Body of pancreas (tissue), 4 donors: ENCODE measurements around the gene SLC22A15. TPM values are rescaled to one million over a fixed set of nuclear protein-coding genes. Genes with fewer than 3 reads are reported as not detected.
A peak's percentile ranks its signal among the peaks of the same experiment; 100 is the strongest.

ENCODE experiments used
- ATAC-seq: fragments of 150-250 bp; one replicate; pipeline ENCODE4 v1.9.1; 2016
- DNase-seq, 4 donors: peaks; one replicate each; pipeline ENCODE4 v3.0.0-alpha.2; 2019
- H3K27ac ChIP-seq, 4 donors: fragments of 200-600 bp; sonication (generic); 1 replicate in 3 of 4; 2 replicates in 1 of 4; pipeline versions ENCODE4 v1.5.1 to v1.6.1; 2016 to 2019; ENCODE audit warnings: mild to moderate bottlenecking in 1 of 4, mixed read lengths in 1 of 4, moderate library complexity in 1 of 4
- H3K27me3 ChIP-seq, 2 donors: fragments of 200-600 bp; sonication (generic); one replicate each; pipeline ENCODE4 v1.6.0; 2016; ENCODE audit warnings: mild to moderate bottlenecking in 1 of 2
- H3K36me3 ChIP-seq, 2 donors: fragments of 200-600 bp; sonication (generic); replicated peaks in 1 of 2; 2 replicates each; pipeline ENCODE4 v1.5.1; 2016; ENCODE audit warnings: low read depth in 2 of 2; ENCODE audit not compliant: insufficient read depth in 1 of 2
- H3K4me1 ChIP-seq: fragments of 200-600 bp; sonication (generic); one replicate; pipeline ENCODE4 v1.6.0; 2016
- H3K4me3 ChIP-seq, 2 donors: fragments of 200-600 bp; sonication (generic); 1 replicate in 1 of 2; 2 replicates in 1 of 2; pipeline ENCODE4 v1.5.1; 2016 to 2019
- H3K9me3 ChIP-seq, 3 donors: fragments of 200-600 bp; sonication (generic); 1 replicate in 2 of 3; 2 replicates in 1 of 3; pipeline ENCODE4 v1.5.1; 2016
- POLR2A ChIP-seq, 3 donors: fragments of 450-650 bp; IDR thresholded peaks; one replicate each; pipeline ENCODE4 v1.6.1; 2016; ENCODE audit warnings: antibody characterized with exemption in 3 of 3, mild to moderate bottlenecking in 2 of 3
- WGBS, 2 donors: methylation state at CpG; one replicate each; pipeline ENCODE4 v1.1.5; 2017; 5-methylcytosine and 5-hydroxymethylcytosine counted together
- intact Hi-C: fragments of 100-400 bp; cut with DNase I; formaldehyde crosslinking; loops from one replicate; pipeline ENCODE4 v1.15.1; 2023
- total RNA-seq, 2 donors: library from RNA; depleted of rRNA; stranded (reverse); fragments of >200 nt; gene quantifications; one replicate each; pipeline ENCODE4 v1.1.0, GENCODE V29; 2016
- TF ChIP-seq, protein P1 (sequence below), 7 experiments: fragments of 450-650 bp in 4 of 7; fragments of 200-600 bp in 3 of 7; sonication (generic) in 3 of 7; IDR thresholded peaks; one replicate each; pipeline ENCODE4 v1.5.1; 2016 to 2019; ENCODE audit warnings: antibody characterized with exemption in 7 of 7

SLC22A15 gene
- total RNA-seq, 2 donors from 2014 or later, result 7.9 to 8.8 TPM

- Histone ChIP-seq H3K9me3 (peaks cover 0 to 11% (median 0%) of the 10 kb centered on the region in 3 donors), H3K4me3 (no peak overlapping the region), H3K36me3 (no peaks in the 10 kb centered on the region), H3K4me1 (peaks cover 18% of the 10 kb centered on the region), H3K27me3 (no peaks in the 10 kb centered on the region), H3K27ac (peak overlapping the region in 3 of 4 donors; percentile 62 to 73 (median 69))
- ATAC-seq (peak; percentile 58), DNase-seq (peak; percentile 60 to 84 (median 66))
- TF ChIP-seq POLR2A (IDR thresholded peaks at IDR 0.05), result no peak
- TF ChIP-seq, protein P1, sequence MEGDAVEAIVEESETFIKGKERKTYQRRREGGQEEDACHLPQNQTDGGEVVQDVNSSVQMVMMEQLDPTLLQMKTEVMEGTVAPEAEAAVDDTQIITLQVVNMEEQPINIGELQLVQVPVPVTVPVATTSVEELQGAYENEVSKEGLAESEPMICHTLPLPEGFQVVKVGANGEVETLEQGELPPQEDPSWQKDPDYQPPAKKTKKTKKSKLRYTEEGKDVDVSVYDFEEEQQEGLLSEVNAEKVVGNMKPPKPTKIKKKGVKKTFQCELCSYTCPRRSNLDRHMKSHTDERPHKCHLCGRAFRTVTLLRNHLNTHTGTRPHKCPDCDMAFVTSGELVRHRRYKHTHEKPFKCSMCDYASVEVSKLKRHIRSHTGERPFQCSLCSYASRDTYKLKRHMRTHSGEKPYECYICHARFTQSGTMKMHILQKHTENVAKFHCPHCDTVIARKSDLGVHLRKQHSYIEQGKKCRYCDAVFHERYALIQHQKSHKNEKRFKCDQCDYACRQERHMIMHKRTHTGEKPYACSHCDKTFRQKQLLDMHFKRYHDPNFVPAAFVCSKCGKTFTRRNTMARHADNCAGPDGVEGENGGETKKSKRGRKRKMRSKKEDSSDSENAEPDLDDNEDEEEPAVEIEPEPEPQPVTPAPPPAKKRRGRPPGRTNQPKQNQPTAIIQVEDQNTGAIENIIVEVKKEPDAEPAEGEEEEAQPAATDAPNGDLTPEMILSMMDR (IDR thresholded peaks at IDR 0.05), result no peak
- intact Hi-C loops, result no loop called here
- WGBS, 2 donors, result 91 to 98% methylated on average over 3 of the region's 3 CpGs
Measured at GRCh38 chr1:116001739-116002487, 25.6 kb downstream of the SLC22A15 start.

- H3K27me3 ChIP-seq, result no peaks in the 10 kb centered on the region
- H3K4me1 ChIP-seq, result peaks cover 18% of the 10 kb centered on the region
- no peak overlapping the region for H3K4me3 ChIP-seq
- H3K9me3 ChIP-seq, result peaks cover 0 to 4% (median 0%) of the 10 kb centered on the region in 3 donors
- H3K36me3 ChIP-seq, result no peaks in the 10 kb centered on the region
- peak overlapping the region; percentile 36 to 73 (median 66) for H3K27ac ChIP-seq
- intact Hi-C loops, result no loop called here
- DNase-seq (peak; percentile 81 to 92 (median 87)), ATAC-seq (peak; percentile 97)
- TF ChIP-seq, protein P1 (IDR thresholded peaks at IDR 0.05), result peak in 4 of 7 experiments; percentile 28 to 50 (median 33)
- no peak for TF ChIP-seq POLR2A (IDR thresholded peaks at IDR 0.05)
- 22 to 50% methylated on average over 1 of the region's 1 CpG for WGBS, 2 donors
Measured at GRCh38 chr1:116002781-116003420, 26.6 kb downstream of the SLC22A15 start.

DNA sequence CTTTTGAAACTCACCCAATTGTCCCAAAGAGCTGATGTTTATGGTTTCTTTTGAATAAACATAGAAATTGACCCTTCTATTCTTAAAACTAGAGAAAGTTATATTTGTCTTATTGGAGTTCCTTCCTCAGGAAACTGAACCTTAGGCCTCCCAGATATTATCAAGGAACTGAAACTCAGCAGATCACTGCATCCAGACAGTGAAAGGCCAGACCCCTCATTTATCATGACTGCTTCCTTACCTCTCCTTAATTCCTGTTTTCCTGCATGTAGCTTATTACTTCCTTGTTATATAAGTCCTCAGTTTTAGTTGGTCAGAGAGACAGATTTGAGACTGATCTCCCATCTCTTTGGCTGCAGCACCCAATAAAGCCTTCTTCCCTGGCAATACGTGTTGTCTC is 27.5 kb downstream of the SLC22A15 start:
- intact Hi-C loops, result no loop called here
- DNase-seq (no peak), ATAC-seq (no peak)
- Histone ChIP-seq H3K4me1 (peaks cover 18% of the 10 kb centered on the region), H3K4me3 (no peak overlapping the region), H3K27me3 (no peaks in the 10 kb centered on the region), H3K9me3 (no peaks in the 10 kb centered on the region), H3K27ac (peak overlapping the region; percentile 36 to 73 (median 66)), H3K36me3 (no peaks in the 10 kb centered on the region)
- WGBS, 2 donors, result 83 to 88% methylated on average over 1 of the region's 1 CpG
- TF ChIP-seq POLR2A (IDR thresholded peaks at IDR 0.05), result no peak
- TF ChIP-seq, protein P1 (IDR thresholded peaks at IDR 0.05), result no peak

- Histone ChIP-seq H3K4me1 (peaks cover 18% of the 10 kb centered on the region), H3K9me3 (no peaks in the 10 kb centered on the region), H3K36me3 (no peaks in the 10 kb centered on the region), H3K27me3 (no peaks in the 10 kb centered on the region), H3K27ac (no peak overlapping the region), H3K4me3 (no peak overlapping the region)
- TF ChIP-seq, protein P1 (IDR thresholded peaks at IDR 0.05), result no peak
- no peak for TF ChIP-seq POLR2A (IDR thresholded peaks at IDR 0.05)
- WGBS, 2 donors, result 74 to 94% methylated on average over 3 of the region's 3 CpGs
- ATAC-seq, result no peak
- intact Hi-C loops, result no loop called here
- DNase-seq, result no peak
Measured at GRCh38 chr1:116006486-116006964, 30.2 kb downstream of the SLC22A15 start.
